GM12874 (cell line): Measurements from ENCODE around the gene NTNG1.

Experiments used
- CTCF ChIP-seq: IDR thresholded peaks from 2 replicates; pipeline ENCODE4 v1.5.1; 2011; ENCODE audit warnings: low read depth, mild to moderate bottlenecking, control low read depth, low read length, moderate library complexity; ENCODE audit not compliant: insufficient read depth

The NTNG1 gene

GRCh38 chr1:107291987-107292386, 151.1 kb downstream of the NTNG1 start:
- no peak for TF ChIP-seq CTCF

GRCh38 chr1:107293901-107294613, 153.2 kb downstream of the NTNG1 start:
- TF ChIP-seq CTCF, result no peak

GRCh38 chr1:107294686-107295085, 153.8 kb downstream of the NTNG1 start:
- no peak for TF ChIP-seq CTCF

- TF ChIP-seq CTCF, result no peak
Measured at GRCh38 chr1:107297681-107298080, 156.8 kb downstream of the NTNG1 start.

- TF ChIP-seq CTCF, result no peak
Measured at GRCh38 chr1:107298526-107298925, 157.7 kb downstream of the NTNG1 start.

GRCh38 chr1:107299521-107299920, 158.7 kb downstream of the NTNG1 start:
- no peak for TF ChIP-seq CTCF

- no peak for TF ChIP-seq CTCF
Measured at GRCh38 chr1:107309962-107310361, 169.1 kb downstream of the NTNG1 start.
